Neural progenitor cell (in vitro differentiated cells): ENCODE measurements around the gene NFIX. TPM values are rescaled to one million over a fixed set of nuclear protein-coding genes. Genes with fewer than 3 reads are reported as not detected.

Source experiments
- DNase-seq: peaks from one replicate; pipeline ENCODE4 v3.0.0-alpha.2; 2016; ENCODE audit warnings: low spot score
- H2AFZ ChIP-seq: fragments of 200-600 bp; sonication (generic); replicated peaks from 2 replicates; pipeline ENCODE4 v1.6.1; 2016; ENCODE audit warnings: antibody characterized with exemption
- H3F3A ChIP-seq: fragments of 200-600 bp; sonication (generic); 2 replicates; pipeline ENCODE4 v1.6.1; 2016; ENCODE audit warnings: antibody characterized with exemption, low read depth
- H3K27ac ChIP-seq: fragments of 200-600 bp; sonication (generic); 2 replicates; pipeline ENCODE4 v1.5.1; 2016; ENCODE audit warnings: mild to moderate bottlenecking
- H3K27me3 ChIP-seq: fragments of 200-600 bp; sonication (generic); 2 replicates; pipeline ENCODE4 v1.6.1; 2016; ENCODE audit warnings: mild to moderate bottlenecking, moderate library complexity
- H3K36me3 ChIP-seq: fragments of 200-600 bp; sonication (generic); 2 replicates; pipeline ENCODE4 v1.5.1; 2016
- H3K4me1 ChIP-seq: fragments of 200-600 bp; sonication (generic); 2 replicates; pipeline ENCODE4 v1.6.1; 2016; ENCODE audit warnings: mixed run types
- H3K4me2 ChIP-seq: fragments of 200-600 bp; sonication (generic); 2 replicates; pipeline ENCODE4 v1.6.1; 2016
- H3K4me3 ChIP-seq: fragments of 200-600 bp; sonication (generic); 2 replicates; pipeline ENCODE4 v1.5.1; 2016
- H3K79me2 ChIP-seq: fragments of 200-600 bp; sonication (generic); 2 replicates; pipeline ENCODE4 v1.6.1; 2016; ENCODE audit warnings: low read depth
- H3K9ac ChIP-seq: fragments of 200-600 bp; sonication (generic); 2 replicates; pipeline ENCODE4 v1.6.1; 2016
- H3K9me3 ChIP-seq: fragments of 200-600 bp; sonication (generic); 2 replicates; pipeline ENCODE4 v1.5.1; 2016; ENCODE audit warnings: low read depth
- H4K20me1 ChIP-seq: fragments of 200-600 bp; sonication (generic); 2 replicates; pipeline ENCODE4 v1.6.1; 2016; ENCODE audit warnings: low read depth
- H3K27ac Mint-ChIP-seq: 3 replicates; pipeline ENCODE4 v1.8.0; 2021; ENCODE audit warnings: mixed read lengths
- H3K27me3 Mint-ChIP-seq: 2 replicates; pipeline ENCODE4 v1.8.0; 2022; ENCODE audit warnings: low read depth, mild to moderate bottlenecking, inconsistent platforms, moderate library complexity, mixed read lengths; ENCODE audit not compliant: insufficient read depth
- H3K36me3 Mint-ChIP-seq: 3 replicates; pipeline ENCODE4 v1.8.0; 2021; ENCODE audit warnings: mixed read lengths
- H3K4me1 Mint-ChIP-seq: 3 replicates; pipeline ENCODE4 v1.8.0; 2021; ENCODE audit warnings: mixed read lengths
- H3K4me3 Mint-ChIP-seq: 3 replicates; pipeline ENCODE4 v1.8.0; 2021; ENCODE audit warnings: mild to moderate bottlenecking, moderate library complexity, mixed read lengths
- H3K9me3 Mint-ChIP-seq: 3 replicates; pipeline ENCODE4 v1.8.0; 2020; ENCODE audit warnings: mixed read lengths
- EZH2 ChIP-seq: fragments of 200-600 bp; sonication (generic); IDR thresholded peaks from 2 replicates; pipeline ENCODE4 v1.6.1; 2017; ENCODE audit warnings: antibody characterized with exemption, mild to moderate bottlenecking, moderate library complexity
- EZH2phosphoT487 ChIP-seq: fragments of 200-600 bp; sonication (generic); IDR thresholded peaks from 2 replicates; pipeline ENCODE4 v1.6.1; 2017; ENCODE audit warnings: antibody characterized with exemption
- total RNA-seq: library from RNA; depleted of rRNA; stranded (reverse); fragments of >200 nt; gene quantifications from 2 replicates; pipeline ENCODE4 v1.2.3, GENCODE V29; 2015; ENCODE audit warnings: low replicate concordance
- TF ChIP-seq, protein P1 (sequence below): fragments of 200-600 bp; sonication (generic); IDR thresholded peaks from 2 replicates; pipeline ENCODE4 v1.5.1; 2017; ENCODE audit warnings: antibody characterized with exemption, mild to moderate bottlenecking

Gene NFIX
- total RNA-seq, 1 donor from 2014 or later, result 0.06 TPM

DNA sequence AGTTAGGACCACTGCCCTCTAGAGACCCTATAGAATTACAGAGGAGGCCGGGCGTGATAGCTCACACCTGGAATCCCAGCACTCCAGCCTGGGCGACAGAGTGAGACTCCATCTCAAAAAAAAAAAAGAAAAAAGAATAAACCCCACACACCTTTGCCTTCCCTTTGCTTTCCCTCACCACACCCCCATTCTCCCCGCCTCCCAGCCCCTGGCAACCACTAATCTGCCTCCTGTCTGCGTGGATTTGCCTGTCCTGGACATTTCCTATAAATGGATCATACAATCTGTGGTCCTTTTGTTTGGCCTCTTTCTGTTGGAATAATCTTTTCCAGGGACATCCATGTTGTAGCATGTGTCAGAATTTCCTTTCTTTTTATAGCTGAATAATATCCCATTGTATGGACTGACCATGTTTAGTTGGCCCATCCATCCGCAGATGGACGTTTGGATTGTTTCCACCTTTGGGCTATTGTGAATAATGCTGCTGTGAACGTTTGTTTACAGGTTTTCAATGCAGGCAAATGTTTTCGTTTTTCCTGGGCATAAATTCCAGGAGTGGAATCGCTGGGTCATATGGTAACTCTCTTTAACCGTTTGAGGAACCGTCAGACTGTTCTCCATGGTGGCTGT, 138.1 kb downstream of the NFIX start:
- peaks cover 68% of the 10 kb centered on the region for H3K79me2 ChIP-seq
- no peak overlapping the region for H3K4me3 ChIP-seq
- H3F3A ChIP-seq, result no peaks in the 10 kb centered on the region
- H3K9ac ChIP-seq, result no peak overlapping the region
- no peaks in the 10 kb centered on the region for H3K36me3 ChIP-seq
- no peak overlapping the region for H3K27ac Mint-ChIP-seq
- no peak for TF ChIP-seq EZH2
- TF ChIP-seq, protein P1, sequence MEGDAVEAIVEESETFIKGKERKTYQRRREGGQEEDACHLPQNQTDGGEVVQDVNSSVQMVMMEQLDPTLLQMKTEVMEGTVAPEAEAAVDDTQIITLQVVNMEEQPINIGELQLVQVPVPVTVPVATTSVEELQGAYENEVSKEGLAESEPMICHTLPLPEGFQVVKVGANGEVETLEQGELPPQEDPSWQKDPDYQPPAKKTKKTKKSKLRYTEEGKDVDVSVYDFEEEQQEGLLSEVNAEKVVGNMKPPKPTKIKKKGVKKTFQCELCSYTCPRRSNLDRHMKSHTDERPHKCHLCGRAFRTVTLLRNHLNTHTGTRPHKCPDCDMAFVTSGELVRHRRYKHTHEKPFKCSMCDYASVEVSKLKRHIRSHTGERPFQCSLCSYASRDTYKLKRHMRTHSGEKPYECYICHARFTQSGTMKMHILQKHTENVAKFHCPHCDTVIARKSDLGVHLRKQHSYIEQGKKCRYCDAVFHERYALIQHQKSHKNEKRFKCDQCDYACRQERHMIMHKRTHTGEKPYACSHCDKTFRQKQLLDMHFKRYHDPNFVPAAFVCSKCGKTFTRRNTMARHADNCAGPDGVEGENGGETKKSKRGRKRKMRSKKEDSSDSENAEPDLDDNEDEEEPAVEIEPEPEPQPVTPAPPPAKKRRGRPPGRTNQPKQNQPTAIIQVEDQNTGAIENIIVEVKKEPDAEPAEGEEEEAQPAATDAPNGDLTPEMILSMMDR, result no peak
- no peak for TF ChIP-seq EZH2phosphoT487
- H3K4me2 ChIP-seq, result no peak overlapping the region
- H3K27me3 Mint-ChIP-seq, result peaks cover 5% of the 10 kb centered on the region
- peaks cover 9% of the 10 kb centered on the region for H3K36me3 Mint-ChIP-seq
- H3K27ac ChIP-seq, result no peak overlapping the region
- DNase-seq, result no peak
- peaks cover 90% of the 10 kb centered on the region for H4K20me1 ChIP-seq
- H3K4me1 Mint-ChIP-seq, result peaks cover 6% of the 10 kb centered on the region
- no peak overlapping the region for H3K4me3 Mint-ChIP-seq
- no peak overlapping the region for H2AFZ ChIP-seq
- H3K27me3 ChIP-seq, result no peaks in the 10 kb centered on the region
- H3K9me3 Mint-ChIP-seq, result no peaks in the 10 kb centered on the region
- no peaks in the 10 kb centered on the region for H3K4me1 ChIP-seq
- H3K9me3 ChIP-seq, result no peaks in the 10 kb centered on the region

DNA sequence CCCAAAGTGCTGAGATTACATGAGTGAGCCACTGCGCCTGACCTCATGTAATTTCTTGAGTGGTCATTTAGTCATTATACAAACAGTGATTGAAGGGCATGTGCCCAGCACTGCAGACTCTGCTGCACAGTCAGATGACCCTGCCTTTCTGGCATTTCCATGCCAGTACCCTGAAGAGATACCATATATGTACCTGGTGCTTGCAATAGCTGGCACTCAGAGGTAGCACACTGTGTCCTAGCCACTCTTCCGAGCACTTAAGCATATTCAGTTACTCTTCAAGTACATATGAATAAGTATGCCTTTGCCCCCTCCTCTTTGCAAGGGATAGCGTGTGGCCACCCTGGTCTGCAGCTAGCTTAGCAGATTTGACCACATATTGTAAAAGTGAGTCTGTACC, 139.4 kb downstream of the NFIX start:
- TF ChIP-seq EZH2 (no peak), EZH2phosphoT487 (no peak)
- TF ChIP-seq, protein P1, result no peak
- peaks cover 9% of the 10 kb centered on the region for H3K36me3 Mint-ChIP-seq
- no peak for DNase-seq
- no peak overlapping the region for H3K27ac Mint-ChIP-seq
- no peak overlapping the region for H3K4me3 Mint-ChIP-seq
- no peaks in the 10 kb centered on the region for H3K27me3 ChIP-seq
- H2AFZ ChIP-seq, result no peak overlapping the region
- H3K36me3 ChIP-seq, result no peaks in the 10 kb centered on the region
- peaks cover 55% of the 10 kb centered on the region for H3K79me2 ChIP-seq
- no peak overlapping the region for H3K4me2 ChIP-seq
- H3K27ac ChIP-seq, result no peak overlapping the region
- peaks cover 84% of the 10 kb centered on the region for H4K20me1 ChIP-seq
- peaks cover 5% of the 10 kb centered on the region for H3K27me3 Mint-ChIP-seq
- no peak overlapping the region for H3K4me3 ChIP-seq
- no peaks in the 10 kb centered on the region for H3F3A ChIP-seq
- H3K4me1 Mint-ChIP-seq, result no peaks in the 10 kb centered on the region
- H3K4me1 ChIP-seq, result no peaks in the 10 kb centered on the region
- no peaks in the 10 kb centered on the region for H3K9me3 Mint-ChIP-seq
- no peaks in the 10 kb centered on the region for H3K9me3 ChIP-seq
- H3K9ac ChIP-seq, result no peak overlapping the region

DNA sequence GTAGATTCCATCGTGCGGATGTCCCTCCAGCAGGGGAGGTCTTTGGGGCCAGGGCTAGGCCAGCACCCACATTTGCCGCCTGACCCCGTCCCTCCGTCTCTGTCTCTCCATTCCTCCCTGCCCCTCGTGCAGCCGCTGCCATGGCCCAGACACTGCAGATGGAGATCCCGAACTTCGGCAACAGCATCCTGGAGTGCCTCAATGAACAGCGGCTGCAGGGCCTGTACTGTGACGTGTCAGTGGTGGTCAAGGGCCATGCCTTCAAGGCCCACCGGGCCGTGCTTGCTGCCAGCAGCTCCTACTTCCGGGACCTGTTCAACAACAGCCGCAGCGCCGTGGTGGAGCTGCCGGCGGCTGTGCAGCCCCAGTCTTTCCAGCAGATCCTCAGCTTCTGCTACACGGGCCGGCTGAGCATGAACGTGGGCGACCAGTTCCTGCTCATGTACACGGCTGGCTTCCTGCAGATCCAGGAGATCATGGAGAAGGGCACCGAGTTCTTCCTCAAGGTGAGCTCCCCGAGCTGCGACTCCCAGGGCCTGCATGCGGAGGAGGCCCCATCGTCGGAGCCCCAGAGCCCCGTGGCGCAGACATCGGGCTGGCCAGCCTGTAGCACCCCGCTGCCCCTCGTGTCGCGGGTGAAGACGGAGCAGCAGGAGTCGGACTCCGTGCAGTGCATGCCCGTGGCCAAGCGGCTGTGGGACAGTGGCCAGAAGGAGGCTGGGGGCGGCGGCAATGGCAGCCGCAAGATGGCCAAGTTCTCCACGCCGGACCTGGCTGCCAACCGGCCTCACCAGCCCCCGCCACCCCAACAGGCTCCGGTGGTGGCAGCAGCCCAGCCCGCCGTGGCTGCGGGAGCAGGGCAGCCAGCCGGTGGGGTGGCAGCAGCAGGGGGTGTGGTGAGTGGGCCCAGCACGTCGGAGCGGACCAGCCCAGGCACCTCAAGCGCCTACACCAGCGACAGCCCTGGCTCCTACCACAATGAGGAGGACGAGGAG, 140.1 kb downstream of the NFIX start:
- Histone ChIP-seq H3K79me2 (peaks cover 48% of the 10 kb centered on the region), H3F3A (no peaks in the 10 kb centered on the region), H3K36me3 (no peaks in the 10 kb centered on the region), H2AFZ (no peak overlapping the region), H3K27me3 (no peaks in the 10 kb centered on the region), H3K9ac (no peak overlapping the region), H3K4me2 (no peak overlapping the region), H4K20me1 (peaks cover 79% of the 10 kb centered on the region), H3K27ac (no peak overlapping the region), H3K4me3 (no peak overlapping the region), H3K9me3 (no peaks in the 10 kb centered on the region), H3K4me1 (no peaks in the 10 kb centered on the region)
- no peaks in the 10 kb centered on the region for H3K4me1 Mint-ChIP-seq
- H3K36me3 Mint-ChIP-seq, result peaks cover 9% of the 10 kb centered on the region
- no peak for DNase-seq
- H3K4me3 Mint-ChIP-seq, result no peak overlapping the region
- TF ChIP-seq EZH2, result no peak
- TF ChIP-seq, protein P1, result no peak
- peaks cover 5% of the 10 kb centered on the region for H3K27me3 Mint-ChIP-seq
- H3K9me3 Mint-ChIP-seq, result no peaks in the 10 kb centered on the region
- no peak overlapping the region for H3K27ac Mint-ChIP-seq
